Progenitor cell of endocrine pancreas (in vitro differentiated cells): ENCODE measurements around the gene NRXN2. TPM values are rescaled to one million over a fixed set of nuclear protein-coding genes. Genes with fewer than 3 reads are reported as not detected.

Experiments used
- DNase-seq: peaks from one replicate; pipeline ENCODE4 v3.0.0; 2021; ENCODE audit warnings: low spot score; ENCODE audit not compliant: unreplicated experiment
- H3K27ac Mint-ChIP-seq: 2 replicates; pipeline ENCODE4 v1.8.0; 2021; ENCODE audit warnings: mild to moderate bottlenecking, moderate library complexity, mixed read lengths
- H3K27me3 Mint-ChIP-seq: 2 replicates; pipeline ENCODE4 v1.8.0; 2021; ENCODE audit warnings: mixed read lengths
- H3K36me3 Mint-ChIP-seq: 2 replicates; pipeline ENCODE4 v1.8.0; 2022; ENCODE audit warnings: mixed read lengths; ENCODE audit not compliant: insufficient read depth
- H3K4me1 Mint-ChIP-seq: 2 replicates; pipeline ENCODE4 v1.8.0; 2021; ENCODE audit warnings: low read depth, mixed read lengths
- H3K4me3 Mint-ChIP-seq: 2 replicates; pipeline ENCODE4 v1.8.0; 2021; ENCODE audit warnings: low read depth, mild to moderate bottlenecking, moderate library complexity, mixed read lengths
- H3K9me3 Mint-ChIP-seq: 2 replicates; pipeline ENCODE4 v1.8.0; 2021; ENCODE audit warnings: low read depth, mixed read lengths
- CTCF ChIP-seq: fragments of 200-600 bp; sonication (generic); IDR thresholded peaks from one replicate; pipeline ENCODE4 v1.5.0; 2021; ENCODE audit warnings: antibody characterized with exemption, mild to moderate bottlenecking; ENCODE audit not compliant: unreplicated experiment
- total RNA-seq: library from RNA; stranded (reverse); gene quantifications from 2 replicates; pipeline ENCODE4 v1.2.1, GENCODE V29; 2021

The NRXN2 gene
- total RNA-seq, 1 donor from 2014 or later, result 0.17 TPM

GRCh38 chr11:64654439-64654838 lies 68.6 kb downstream of the NRXN2 start:
- no peaks in the 10 kb centered on the region for H3K4me1 Mint-ChIP-seq
- H3K36me3 Mint-ChIP-seq, result no peaks in the 10 kb centered on the region
- no peak for TF ChIP-seq CTCF
- H3K4me3 Mint-ChIP-seq, result no peak overlapping the region
- H3K9me3 Mint-ChIP-seq, result no peaks in the 10 kb centered on the region
- no peak overlapping the region for H3K27ac Mint-ChIP-seq
- H3K27me3 Mint-ChIP-seq, result peaks cover 33% of the 10 kb centered on the region
- DNase-seq, result no peak

GRCh38 chr11:64653388-64653973 lies 69.5 kb downstream of the NRXN2 start:
- Mint-ChIP-seq H3K36me3 (no peaks in the 10 kb centered on the region), H3K27me3 (peaks cover 38% of the 10 kb centered on the region), H3K27ac (no peak overlapping the region), H3K9me3 (no peaks in the 10 kb centered on the region), H3K4me3 (no peak overlapping the region), H3K4me1 (peaks cover 2% of the 10 kb centered on the region)
- DNase-seq, result no peak
- TF ChIP-seq CTCF, result no peak

GRCh38 chr11:64652586-64653387 lies 70.2 kb downstream of the NRXN2 start:
- H3K9me3 Mint-ChIP-seq, result no peaks in the 10 kb centered on the region
- DNase-seq, result peak; percentile 84
- peak; percentile 86 for TF ChIP-seq CTCF
- no peaks in the 10 kb centered on the region for H3K36me3 Mint-ChIP-seq
- H3K27me3 Mint-ChIP-seq, result peaks cover 42% of the 10 kb centered on the region
- H3K27ac Mint-ChIP-seq, result no peak overlapping the region
- H3K4me3 Mint-ChIP-seq, result no peak overlapping the region
- peaks cover 2% of the 10 kb centered on the region for H3K4me1 Mint-ChIP-seq

GRCh38 chr11:64650923-64651523 lies 72.0 kb downstream of the NRXN2 start:
- peaks cover 2% of the 10 kb centered on the region for H3K4me1 Mint-ChIP-seq
- H3K27me3 Mint-ChIP-seq, result peaks cover 60% of the 10 kb centered on the region
- H3K27ac Mint-ChIP-seq, result no peak overlapping the region
- H3K36me3 Mint-ChIP-seq, result no peaks in the 10 kb centered on the region
- no peaks in the 10 kb centered on the region for H3K9me3 Mint-ChIP-seq
- peak; percentile 42 for TF ChIP-seq CTCF
- no peak for DNase-seq
- no peak overlapping the region for H3K4me3 Mint-ChIP-seq

- peaks cover 6% of the 10 kb centered on the region for H3K4me1 Mint-ChIP-seq
- no peaks in the 10 kb centered on the region for H3K36me3 Mint-ChIP-seq
- peaks cover 65% of the 10 kb centered on the region for H3K27me3 Mint-ChIP-seq
- DNase-seq, result no peak
- no peak overlapping the region for H3K4me3 Mint-ChIP-seq
- no peak overlapping the region for H3K27ac Mint-ChIP-seq
- TF ChIP-seq CTCF, result peak; percentile 54
- H3K9me3 Mint-ChIP-seq, result no peaks in the 10 kb centered on the region
Measured at GRCh38 chr11:64649291-64649697, 73.7 kb downstream of the NRXN2 start.
